GM18951 (cell line): ENCODE results near the gene MLX.
A peak's percentile ranks its signal among the peaks of the same experiment; 100 is the strongest.
"Not testable (repeated sequence)": the region's sequence is repeated elsewhere in the genome, so short reads cannot be mapped to it uniquely, and the experiment has no call there.

Source experiments
- POLR2A ChIP-seq: IDR thresholded peaks from 4 replicates; pipeline ENCODE4 v1.6.1; 2011; ENCODE audit warnings: mild to moderate bottlenecking; ENCODE audit not compliant: insufficient read length, insufficient read depth; ENCODE audit errors: extremely low read depth
- in situ Hi-C: fragments of 300-500 bp; cut with MboI; formaldehyde crosslinking; loops from one replicate; pipeline ENCODE4 v1.12.0; 2022; ENCODE audit warnings: low sequenced_read_pairs, mixed read lengths, inconsistent platforms; ENCODE audit not compliant: unreplicated experiment

The MLX gene

DNA sequence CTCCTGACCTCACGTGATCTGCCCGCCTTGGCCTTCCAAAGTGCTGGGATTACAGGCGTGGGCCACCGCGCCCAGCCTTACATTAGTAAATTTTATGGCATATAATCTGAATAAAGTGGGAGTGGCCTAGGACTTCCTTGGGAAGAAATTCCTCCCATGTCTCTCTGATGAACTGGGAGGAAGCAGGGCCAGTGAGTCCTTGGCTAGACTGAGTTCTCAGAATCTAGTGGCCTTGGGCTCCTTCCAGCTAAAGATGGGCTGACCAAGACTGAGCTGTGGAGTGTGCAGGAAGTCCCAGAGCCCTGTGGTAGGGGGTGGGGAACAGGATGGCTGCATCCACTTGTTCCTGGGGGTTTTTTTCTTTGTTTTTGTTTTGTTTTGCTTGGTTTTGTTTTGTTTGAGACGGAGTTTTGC lies 40.9 kb upstream of the MLX start:
- in situ Hi-C loops: loop anchor here (5.0 kb wide), 2 partner anchors 89 to 204 kb away; no protein-coding TSS in a partner anchor
- TF ChIP-seq POLR2A: no peak

DNA sequence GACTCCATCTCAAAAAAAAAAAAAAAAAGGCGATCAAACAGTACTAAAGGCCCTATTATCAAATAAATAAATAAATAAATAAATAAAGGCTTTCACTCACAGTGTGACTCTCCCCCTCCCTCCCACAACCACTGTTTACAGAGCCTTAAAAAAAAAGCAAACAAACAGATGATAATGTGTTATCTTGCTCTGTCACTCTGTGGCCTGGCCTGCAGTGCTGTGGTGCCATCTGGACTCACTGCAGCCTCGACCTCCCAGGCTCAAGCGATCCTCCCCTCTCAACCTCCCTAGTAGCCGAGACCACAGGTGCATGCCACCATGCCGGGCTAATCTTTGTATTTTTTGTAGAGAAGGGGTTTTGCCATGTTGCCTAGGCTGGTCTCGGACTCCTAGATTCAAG lies 39.0 kb upstream of the MLX start:
- in situ Hi-C loops: loop anchor here (5.0 kb wide), 2 partner anchors 91 to 206 kb away; no protein-coding TSS in a partner anchor
- no peak for TF ChIP-seq POLR2A

DNA sequence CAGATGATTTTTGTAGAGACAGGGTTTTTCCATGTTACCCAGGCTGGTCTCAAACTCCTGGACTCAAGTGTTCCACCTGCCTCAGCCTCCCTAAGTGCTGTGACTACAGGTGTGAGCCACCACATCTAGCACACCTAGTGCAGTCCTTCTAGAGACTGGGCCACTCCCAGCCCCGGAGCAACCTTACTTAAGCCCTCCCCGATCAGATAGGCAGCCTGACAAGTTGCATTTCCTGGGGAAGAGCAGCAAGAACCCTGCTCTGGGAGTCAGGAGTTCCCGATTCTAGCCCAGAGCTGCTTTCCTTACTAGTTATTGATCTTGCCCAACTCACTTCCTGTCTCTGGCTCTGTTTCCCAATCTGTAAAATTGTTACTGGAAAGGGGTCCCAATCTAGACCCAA lies 37.8 kb upstream of the MLX start:
- in situ Hi-C loops: loop anchor here (5.0 kb wide), 2 partner anchors 92 to 207 kb away; no protein-coding TSS in a partner anchor

DNA sequence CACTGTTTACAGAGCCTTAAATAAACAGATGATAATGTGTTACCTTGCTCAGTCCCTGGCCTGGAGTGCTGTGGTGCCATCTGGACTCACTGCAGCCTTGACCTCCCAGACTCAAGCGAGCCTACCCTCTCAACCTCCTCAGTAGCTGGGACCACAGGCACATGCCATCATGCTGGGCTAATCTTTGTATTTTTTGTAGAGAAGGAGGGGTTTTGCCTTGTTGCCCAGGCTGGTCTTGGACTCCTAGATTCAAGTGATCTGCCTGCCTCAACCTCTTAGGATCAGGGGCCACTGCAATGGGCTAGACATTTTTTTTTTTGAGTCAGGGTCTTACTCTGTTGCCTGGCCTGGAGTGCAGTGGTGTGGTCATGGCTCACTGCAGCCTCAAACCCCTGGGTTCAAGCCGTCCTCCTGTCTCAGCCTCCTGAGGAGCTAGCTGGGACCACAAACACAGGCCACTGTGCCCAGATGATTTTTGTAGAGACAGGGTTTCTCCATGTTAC lies 35.9 kb upstream of the MLX start:
- in situ Hi-C loops: no loop called here
- TF ChIP-seq POLR2A: no peak

More for the DNA sequence above, 37.8 kb upstream of the MLX start:
- TF ChIP-seq POLR2A: no peak

DNA sequence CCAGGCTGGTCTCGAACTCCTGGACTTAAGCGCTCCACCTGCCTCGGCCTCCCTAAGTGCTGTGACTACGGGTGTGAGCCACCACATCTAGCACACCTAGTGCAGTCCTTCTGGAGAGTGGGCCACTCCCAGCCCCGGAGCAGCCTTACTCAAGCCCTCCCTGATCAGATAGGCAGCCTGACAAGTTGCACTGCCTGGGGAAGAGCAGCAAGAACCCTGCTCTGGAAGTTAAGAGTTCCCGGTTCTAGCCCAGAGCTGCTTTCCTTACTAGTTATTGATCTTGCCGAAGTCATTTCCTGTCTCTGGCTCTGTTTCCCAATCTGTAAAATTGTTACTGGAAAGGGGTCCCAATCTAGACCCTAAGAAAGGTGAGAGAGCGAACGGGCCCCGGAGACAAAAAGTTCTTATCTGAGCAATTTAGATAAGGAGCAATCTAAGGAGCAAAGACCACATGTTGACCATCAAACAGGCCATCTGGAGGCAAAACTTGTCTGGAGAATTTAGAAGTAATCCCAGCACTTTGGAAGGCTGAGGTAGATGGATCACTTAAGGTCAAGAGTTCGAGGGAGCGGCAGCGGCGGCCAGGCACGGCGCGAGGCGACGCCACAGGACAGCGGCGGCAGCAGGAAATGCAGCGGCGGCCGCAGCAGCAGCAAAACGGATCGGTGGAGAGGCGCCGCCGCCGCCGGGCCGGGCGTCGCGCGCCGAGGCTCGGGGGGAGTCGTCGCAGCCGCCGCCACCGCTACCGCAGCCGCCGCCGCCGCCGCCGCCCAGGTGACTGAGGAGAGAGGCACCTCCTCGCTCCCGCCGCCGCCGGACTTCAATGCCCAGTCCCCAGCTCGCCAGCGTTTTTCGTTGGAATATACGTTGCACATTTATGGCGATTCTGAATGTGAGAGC lies 35.2 kb upstream of the MLX start:
- in situ Hi-C loops: no loop called here

DNA sequence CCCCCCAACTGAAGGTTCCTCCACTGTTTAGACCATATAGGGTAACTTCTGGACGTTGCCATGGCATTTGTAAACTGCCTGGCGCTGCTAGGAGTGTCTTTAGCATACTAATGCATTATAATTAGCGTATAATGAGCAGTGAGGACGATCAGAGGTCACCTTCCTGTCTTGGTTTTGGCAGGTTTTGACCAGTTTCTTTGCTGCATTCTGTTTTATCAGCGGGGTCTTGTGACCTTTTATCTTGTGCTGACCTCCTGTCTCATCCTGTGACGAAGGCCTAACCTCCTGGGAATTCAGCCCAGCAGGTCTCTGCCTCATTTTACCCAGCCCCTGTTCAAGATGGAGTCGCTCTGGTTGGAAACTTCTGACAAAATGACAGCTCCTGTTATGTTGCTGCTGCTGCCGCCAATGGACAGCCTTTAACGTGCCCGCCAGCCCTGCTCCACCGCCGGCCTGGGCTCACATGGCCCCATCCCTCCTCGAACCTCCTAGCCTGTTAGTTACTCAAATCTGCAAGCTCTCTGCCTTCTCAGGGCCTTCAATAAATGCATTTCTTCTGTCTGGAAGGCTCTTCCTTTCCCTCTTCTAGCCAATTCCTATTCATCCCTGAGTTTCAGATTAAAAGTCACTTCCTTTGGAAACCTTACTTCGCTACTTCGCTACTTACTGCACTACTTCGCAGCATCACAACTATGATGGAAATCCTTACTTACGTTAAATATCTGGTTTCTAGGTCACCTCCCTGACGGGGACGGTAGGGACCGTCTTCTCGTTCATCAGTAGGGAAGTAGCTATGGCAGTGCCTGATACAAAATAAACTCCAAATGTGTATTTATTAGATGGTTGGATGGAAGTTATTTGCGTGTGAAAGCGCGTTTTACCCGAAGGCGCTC lies 31.5 kb upstream of the MLX start:
- in situ Hi-C loops: no loop called here
- TF ChIP-seq POLR2A: no peak

More for the DNA sequence above, 35.2 kb upstream of the MLX start:
- TF ChIP-seq POLR2A: peak; percentile 50

DNA sequence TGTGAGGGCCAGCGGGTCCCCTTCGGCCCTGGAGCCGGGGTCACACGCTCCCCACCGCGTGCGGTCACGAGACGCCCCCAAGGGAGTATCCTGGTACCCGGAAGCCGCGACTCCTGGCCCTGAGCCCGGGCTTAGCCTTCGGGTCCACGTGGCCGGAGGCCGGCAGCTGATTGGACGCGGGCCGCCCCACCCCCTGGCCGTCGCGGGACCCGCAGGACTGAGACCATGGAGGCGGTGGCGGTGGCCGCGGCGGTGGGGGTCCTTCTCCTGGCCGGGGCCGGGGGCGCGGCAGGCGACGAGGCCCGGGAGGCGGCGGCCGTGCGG lies 30.9 kb upstream of the MLX start, which contains the start of gene NAGLU:
NAGLU (plus strand) TSS at position 194 of the 324 bp plus-strand sequence; CDS start at position 226, 32 bp downstream.
- TF ChIP-seq POLR2A: peak; percentile 75
- in situ Hi-C loops: no loop called here

DNA sequence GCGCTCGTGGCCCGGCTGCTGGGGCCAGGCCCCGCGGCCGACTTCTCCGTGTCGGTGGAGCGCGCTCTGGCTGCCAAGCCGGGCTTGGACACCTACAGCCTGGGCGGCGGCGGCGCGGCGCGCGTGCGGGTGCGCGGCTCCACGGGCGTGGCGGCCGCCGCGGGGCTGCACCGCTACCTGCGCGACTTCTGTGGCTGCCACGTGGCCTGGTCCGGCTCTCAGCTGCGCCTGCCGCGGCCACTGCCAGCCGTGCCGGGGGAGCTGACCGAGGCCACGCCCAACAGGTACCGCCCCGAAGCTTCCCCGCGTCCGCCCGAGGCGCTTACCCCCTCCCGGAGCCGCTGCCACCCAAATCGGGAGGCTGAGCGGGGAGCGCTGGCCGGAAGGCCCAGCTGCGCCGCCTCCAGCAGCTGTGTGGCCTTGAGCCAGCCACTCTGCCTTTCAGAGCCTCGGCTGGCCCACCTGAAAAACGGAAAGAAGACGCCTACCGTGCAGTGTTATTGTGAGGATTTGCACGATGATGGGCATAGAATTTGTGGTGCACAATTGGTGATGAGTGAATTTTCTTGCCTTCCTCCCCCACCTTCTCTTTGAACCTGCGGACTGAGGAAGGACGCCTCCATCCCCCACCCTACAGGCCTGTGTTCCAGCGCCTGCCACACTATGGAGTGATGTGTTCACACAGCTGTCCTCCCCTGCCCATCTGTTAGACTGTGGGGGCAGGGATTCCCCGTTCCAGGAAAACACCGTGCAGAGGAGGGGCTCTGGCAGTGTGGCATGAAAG lies 30.3 kb upstream of the MLX start:
- in situ Hi-C loops: no loop called here
- TF ChIP-seq POLR2A: peak; percentile 55

DNA sequence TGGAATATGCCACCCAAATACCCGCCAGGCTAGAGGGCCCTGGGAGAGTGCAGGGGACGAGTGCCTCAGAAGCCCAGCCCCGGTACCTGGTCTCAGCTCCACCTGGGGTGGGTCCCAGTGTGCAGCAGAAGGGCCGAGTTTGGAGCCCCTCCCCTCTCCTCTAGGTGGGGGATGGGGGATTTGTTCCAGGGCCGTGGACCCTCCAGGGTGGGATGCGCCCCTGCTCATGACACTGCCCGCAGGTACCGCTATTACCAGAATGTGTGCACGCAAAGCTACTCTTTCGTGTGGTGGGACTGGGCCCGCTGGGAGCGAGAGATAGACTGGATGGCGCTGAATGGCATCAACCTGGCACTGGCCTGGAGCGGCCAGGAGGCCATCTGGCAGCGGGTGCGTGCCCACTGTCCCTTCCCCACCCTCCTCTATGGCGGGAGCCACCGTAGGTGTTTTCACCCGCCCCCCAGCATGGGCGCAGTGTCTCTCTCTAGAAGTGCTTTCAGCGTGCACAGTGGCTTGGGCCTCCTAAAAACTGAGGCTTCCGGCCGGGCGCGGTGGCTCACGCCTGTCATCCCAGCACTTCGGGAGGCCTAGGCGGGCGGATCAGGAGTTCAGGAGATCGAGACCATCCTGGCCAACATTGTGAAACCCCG lies 29.6 kb upstream of the MLX start:
- TF ChIP-seq POLR2A: no peak
- in situ Hi-C loops: no loop called here

DNA sequence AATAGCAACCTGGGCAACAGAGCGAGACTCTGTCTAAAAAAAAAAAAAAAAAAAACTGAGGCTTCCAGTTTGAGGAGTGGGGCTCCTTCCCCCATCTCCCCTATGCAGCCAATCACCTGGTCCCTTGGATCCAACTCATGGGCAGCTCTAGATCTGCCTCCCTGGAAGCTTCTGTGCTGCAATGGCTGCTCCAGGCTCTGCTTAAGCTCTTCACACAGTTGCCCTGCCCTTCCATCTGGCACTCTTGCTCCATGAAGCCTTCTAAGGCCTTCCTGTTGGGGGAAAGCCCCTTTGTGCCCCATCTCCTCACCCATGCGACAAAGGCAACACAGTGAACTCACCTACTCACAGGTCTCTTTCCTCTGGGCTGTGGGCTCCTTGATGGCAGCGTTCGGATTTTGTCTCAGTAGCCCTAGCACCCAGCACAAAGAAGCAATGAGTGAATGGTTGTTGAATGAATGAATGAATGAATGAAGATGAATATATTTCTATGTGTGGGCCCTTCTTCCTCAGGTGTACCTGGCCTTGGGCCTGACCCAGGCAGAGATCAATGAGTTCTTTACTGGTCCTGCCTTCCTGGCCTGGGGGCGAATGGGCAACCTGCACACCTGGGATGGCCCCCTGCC lies 29.0 kb upstream of the MLX start:
- in situ Hi-C loops: no loop called here
- TF ChIP-seq POLR2A: no peak

DNA sequence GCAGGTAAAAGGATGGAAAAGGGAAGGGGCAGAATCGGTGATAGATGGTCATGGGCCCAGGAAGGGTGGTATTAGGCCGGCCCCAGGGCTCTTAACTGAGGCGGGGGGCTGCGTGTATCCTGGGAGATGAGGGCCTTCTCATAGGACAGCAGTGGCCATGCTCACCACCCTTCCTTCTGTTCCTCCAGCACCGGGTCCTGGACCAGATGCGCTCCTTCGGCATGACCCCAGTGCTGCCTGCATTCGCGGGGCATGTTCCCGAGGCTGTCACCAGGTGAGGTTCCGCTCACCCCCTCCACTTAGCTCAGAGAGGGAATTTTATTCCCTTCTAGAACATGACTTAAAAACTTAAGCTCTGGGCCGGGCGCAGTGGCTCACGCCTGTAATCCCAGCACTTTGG lies 28.4 kb upstream of the MLX start:
- in situ Hi-C loops: no loop called here
- TF ChIP-seq POLR2A: no peak

DNA sequence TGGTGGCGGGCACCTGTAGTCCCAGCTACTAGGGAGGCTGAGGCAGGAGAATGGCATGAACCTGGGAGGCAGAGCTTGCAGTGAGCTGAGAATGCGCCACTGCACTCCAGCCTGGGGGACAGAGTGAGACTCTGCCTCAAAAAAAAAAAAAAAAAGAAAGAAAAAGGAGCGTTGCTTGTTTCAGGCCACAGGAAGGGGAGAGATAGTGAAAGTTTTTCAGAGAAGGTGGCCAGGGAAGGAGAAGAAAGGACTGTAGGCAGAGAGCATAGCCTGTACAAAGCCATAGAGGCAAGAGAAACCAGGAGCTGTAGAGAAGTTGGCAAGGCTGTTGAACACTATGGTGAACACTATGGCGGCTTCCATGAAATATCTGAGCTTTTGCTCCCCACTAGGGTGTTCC lies 26.3 kb upstream of the MLX start:
- in situ Hi-C loops: not testable (repeated sequence)
